ENCODE results near the gene ZNF562. TPM values are rescaled to one million over a fixed set of nuclear protein-coding genes. Genes with fewer than 3 reads are reported as not detected.
A peak's percentile ranks its signal among the peaks of the same experiment; 100 is the strongest.

Gene ZNF562
- total and polyA plus RNA-seq, 2 donors (not counting 3 experiments of a cell fraction or from before 2014, with no cell fraction given): 6.3 to 27.0 TPM

- Histone ChIP-seq H2AFZ (ENCODE audit: low read depth, low read length) (no peak overlapping the region), H3K4me3 (replicated peaks in 1 of 3; ENCODE audit: insufficient read depth in 1 of 3, low read depth in 1 of 3, low read length in 3 of 3) (no peak overlapping the region), H3K79me2 (ENCODE audit: control insufficient read depth, insufficient read depth, low read length) (no peaks in the 10 kb centered on the region), H4K20me1 (replicated peaks; ENCODE audit: control insufficient read depth, extremely low read depth, insufficient read depth, low read length) (no peaks in the 10 kb centered on the region), H3K9me3 (replicated peaks; ENCODE audit: control insufficient read depth, insufficient read depth, low read length) (no peaks in the 10 kb centered on the region), H3K4me2 (ENCODE audit: insufficient read depth, low read length) (no peak overlapping the region), H3K27me3 (ENCODE audit: control insufficient read depth in 2 of 2, insufficient read depth in 2 of 2, low read length in 2 of 2) (no peaks in the 10 kb centered on the region), H3K27ac (ENCODE audit: insufficient read depth, low read depth, low read length) (no peak overlapping the region), H3K36me3 (ENCODE audit: control insufficient read depth in 2 of 2, extremely low read depth in 1 of 2, insufficient read depth in 2 of 2, low read length in 2 of 2) (no peaks in the 10 kb centered on the region), H3K4me1 (ENCODE audit: control insufficient read depth, extremely low read depth, insufficient read depth, low read length) (no peaks in the 10 kb centered on the region), H3K9ac (replicated peaks; ENCODE audit: extremely low read depth, insufficient read depth, low read length) (no peak overlapping the region), H3K9me1 (replicated peaks; ENCODE audit: control insufficient read depth, extremely low read depth, insufficient read depth, low read length) (no peaks in the 10 kb centered on the region)
- TF ChIP-seq FOS (IDR thresholded peaks at IDR 0.05; ENCODE audit: borderline replicate concordance, insufficient read depth, low read length) (peak; percentile 75), POLR2AphosphoS5 (IDR thresholded peaks at IDR 0.05; ENCODE audit: insufficient read depth, low read depth, low read length) (no peak)
- dilution Hi-C loops (cut with MboI; ENCODE audit: extremely low pct_ligation_motif_present, low sequenced_read_pairs) (no loop called here), intact Hi-C loops (cut with micrococcal nuclease) (no loop called here)
- CTCF ChIA-PET: no interaction called here
- POLR2A ChIA-PET: no interaction called here
- no TSS peak for BruUV-seq (replicated peaks)
- DNase-seq (ENCODE audit: low read depth, low spot score) (peak; percentile 9), FAIRE-seq (no peak)
Measured at GRCh38 chr19:9597027-9597426, 77.9 kb downstream of the ZNF562 start.

Other genes with a start within 250 kb of the ZNF562 start
- 16.7 and 17.0 TPM in 2 replicates for gene ZNF266, start 239.5 kb downstream of the ZNF562 start, total RNA-seq
- 11.8 and 16.7 TPM in 2 replicates for gene ZNF266, start 239.5 kb downstream of the ZNF562 start, polyA plus RNA-seq
- gene ZNF560, start 176.5 kb downstream of the ZNF562 start, total RNA-seq: not detected in 2 replicates
- 0.03 and 0.06 TPM in 2 replicates for gene ZNF560, start 176.5 kb downstream of the ZNF562 start, polyA plus RNA-seq
- 14.6 and 16.1 TPM in 2 replicates for gene ZNF426, start 136.5 kb downstream of the ZNF562 start, total RNA-seq
- gene ZNF426, start 136.5 kb downstream of the ZNF562 start, polyA plus RNA-seq: 2.0 and 2.4 TPM in 2 replicates
- gene ZNF121, start 90.6 kb downstream of the ZNF562 start, total RNA-seq: 21.4 and 25.1 TPM in 2 replicates
- gene ZNF121, start 90.6 kb downstream of the ZNF562 start, polyA plus RNA-seq: 1.9 and 2.3 TPM in 2 replicates
- gene ZNF561, start 53.9 kb downstream of the ZNF562 start, total RNA-seq: 39.4 and 44.9 TPM in 2 replicates
- 22.8 and 23.7 TPM in 2 replicates for gene ZNF561, start 53.9 kb downstream of the ZNF562 start, polyA plus RNA-seq
- 6.9 and 8.3 TPM in 2 replicates for gene ZNF846, start 93.6 kb upstream of the ZNF562 start, total RNA-seq
- 2.7 and 3.9 TPM in 2 replicates for gene ZNF846, start 93.6 kb upstream of the ZNF562 start, polyA plus RNA-seq
- gene FBXL12, start 144.0 kb upstream of the ZNF562 start, total RNA-seq: 25.8 and 26.9 TPM in 2 replicates
- 33.3 and 47.5 TPM in 2 replicates for gene FBXL12, start 144.0 kb upstream of the ZNF562 start, polyA plus RNA-seq
- gene UBL5, start 152.8 kb upstream of the ZNF562 start, total RNA-seq: 351 and 364 TPM in 2 replicates
- 839 and 1,226 TPM in 2 replicates for gene UBL5, start 152.8 kb upstream of the ZNF562 start, polyA plus RNA-seq
- 97.4 and 98.1 TPM in 2 replicates for gene PIN1, start 160.2 kb upstream of the ZNF562 start, total RNA-seq
- 115 and 129 TPM in 2 replicates for gene PIN1, start 160.2 kb upstream of the ZNF562 start, polyA plus RNA-seq

Data from endothelial cell of umbilical vein (primary cell).